ENCODE measurements around the gene TBC1D16. TPM values are rescaled to one million over a fixed set of nuclear protein-coding genes. Genes with fewer than 3 reads are reported as not detected.

The TBC1D16 gene
- total RNA-seq, 4 donors from 2014 or later, result 6.4 to 20.2 (median 11.5) TPM

DNA sequence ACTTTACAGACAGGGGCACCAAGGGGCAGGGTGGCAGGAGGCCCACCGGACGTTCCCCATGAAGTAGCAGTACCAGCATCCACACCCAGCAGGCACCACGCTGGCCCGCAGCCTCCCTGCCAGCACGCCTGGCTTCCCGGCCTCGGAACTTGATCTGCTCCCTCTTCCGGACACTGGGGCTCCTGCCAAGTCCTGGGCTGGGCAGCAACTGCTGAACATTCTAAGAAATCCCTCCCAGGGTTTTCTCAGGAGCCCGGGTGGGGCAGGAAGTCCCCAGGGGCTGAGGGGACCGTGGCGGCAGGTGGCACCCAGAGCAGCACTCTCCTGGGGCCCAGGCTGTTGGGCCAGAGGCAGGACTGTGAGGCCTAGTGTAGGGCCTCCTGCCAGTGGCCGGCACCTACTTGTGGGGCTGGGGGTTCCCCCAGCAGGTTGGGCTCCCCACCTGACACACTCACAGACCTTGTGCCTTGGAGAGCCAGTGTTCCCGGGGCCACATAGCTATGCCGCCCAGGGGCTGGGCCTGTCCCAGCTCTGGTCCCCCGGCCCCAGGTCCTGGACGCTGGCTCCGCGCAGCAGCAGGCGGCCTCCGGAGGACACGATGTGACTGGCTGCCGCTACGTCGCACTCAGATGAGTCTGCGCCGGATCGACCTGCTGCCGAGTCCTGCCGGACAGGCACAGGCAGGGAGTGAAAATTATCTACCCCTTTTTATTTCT, 110.3 kb downstream of the TBC1D16 start:
- no peak for DNase-seq
- intact Hi-C loops (cut with DNase I), result no loop called here
- no peak overlapping the region for H3K4me3 ChIP-seq
- peaks cover 8 to 94% (median 13%) of the 10 kb centered on the region in 4 donors for H3K27me3 ChIP-seq
- no peaks in the 10 kb centered on the region for H3K36me3 ChIP-seq
- 44% methylated on average over 9 of the region's 29 CpGs; no CpG with 5 or more reads in 1 of the 2 donors for WGBS, 2 donors
- H3K4me1 ChIP-seq, result peaks cover 12 to 46% (median 13%) of the 10 kb centered on the region in 3 donors
- H3K9me3 ChIP-seq, result no peaks in the 10 kb centered on the region
- TF ChIP-seq CTCF (IDR thresholded peaks at IDR 0.05) (no peak), POLR2A (IDR thresholded peaks at IDR 0.05) (no peak)
- H3K27ac ChIP-seq, result no peak overlapping the region

GRCh38 chr17:79924639-79924976, 111.1 kb downstream of the TBC1D16 start:
- intact Hi-C loops (cut with DNase I), result no loop called here
- no peaks in the 10 kb centered on the region for H3K36me3 ChIP-seq
- peaks cover 13 to 46% (median 14%) of the 10 kb centered on the region in 3 donors for H3K4me1 ChIP-seq
- no peak for TF ChIP-seq CTCF (IDR thresholded peaks at IDR 0.05)
- TF ChIP-seq POLR2A (IDR thresholded peaks at IDR 0.05), result no peak
- no peak overlapping the region for H3K27ac ChIP-seq
- 96% methylated on average over 3 of the region's 3 CpGs; no CpG with 5 or more reads in 1 of the 2 donors for WGBS, 2 donors
- no peaks in the 10 kb centered on the region for H3K9me3 ChIP-seq
- DNase-seq, result no peak
- no peak overlapping the region for H3K4me3 ChIP-seq
- peaks cover 3 to 94% (median 8%) of the 10 kb centered on the region in 4 donors for H3K27me3 ChIP-seq

DNA sequence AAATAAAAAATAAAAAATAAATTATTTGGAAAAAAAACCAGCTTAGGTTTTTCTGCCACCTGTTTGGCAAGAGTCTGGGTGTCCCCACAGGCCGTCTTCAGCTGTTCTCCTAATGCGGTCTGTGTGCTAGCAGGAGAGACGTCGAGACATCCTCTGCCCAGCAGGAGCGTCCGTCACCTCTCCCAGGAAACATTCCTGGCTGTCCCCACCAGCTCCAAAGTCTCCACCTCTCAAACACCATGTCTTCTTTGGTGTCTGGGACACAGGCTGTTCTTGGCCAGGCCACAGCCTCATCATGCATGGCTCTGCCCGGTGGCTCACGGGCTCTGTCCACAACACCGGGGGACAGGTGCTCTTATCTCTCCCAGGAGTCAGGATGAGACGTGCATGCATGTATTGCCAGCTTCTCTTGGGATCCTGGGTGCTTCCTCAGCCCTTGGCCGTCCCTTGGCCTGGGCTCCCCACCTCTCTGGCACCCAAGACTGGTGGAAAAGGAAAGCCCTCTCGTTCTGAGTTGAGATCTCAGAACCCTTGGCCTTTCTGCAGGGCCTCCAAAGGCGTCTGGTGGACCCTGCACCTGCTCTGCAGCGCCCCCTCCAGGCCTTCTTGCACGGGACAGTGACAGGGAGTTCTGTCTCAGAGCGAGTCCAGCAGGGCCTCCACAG, 111.6 kb downstream of the TBC1D16 start:
- Histone ChIP-seq H3K36me3 (no peaks in the 10 kb centered on the region), H3K27ac (no peak overlapping the region), H3K4me3 (no peak overlapping the region), H3K9me3 (no peaks in the 10 kb centered on the region), H3K4me1 (peaks cover 17 to 46% (median 18%) of the 10 kb centered on the region in 3 donors), H3K27me3 (peaks cover 2 to 94% (median 6%) of the 10 kb centered on the region in 4 donors)
- TF ChIP-seq POLR2A (IDR thresholded peaks at IDR 0.05) (no peak), CTCF (IDR thresholded peaks at IDR 0.05) (peak in 5 of 6 experiments; percentile 23 to 53 (median 35))
- intact Hi-C loops (cut with DNase I), result no loop called here
- WGBS, 2 donors, result 84 to 88% methylated on average over 6 of the region's 16 CpGs
- DNase-seq, result no peak

DNA sequence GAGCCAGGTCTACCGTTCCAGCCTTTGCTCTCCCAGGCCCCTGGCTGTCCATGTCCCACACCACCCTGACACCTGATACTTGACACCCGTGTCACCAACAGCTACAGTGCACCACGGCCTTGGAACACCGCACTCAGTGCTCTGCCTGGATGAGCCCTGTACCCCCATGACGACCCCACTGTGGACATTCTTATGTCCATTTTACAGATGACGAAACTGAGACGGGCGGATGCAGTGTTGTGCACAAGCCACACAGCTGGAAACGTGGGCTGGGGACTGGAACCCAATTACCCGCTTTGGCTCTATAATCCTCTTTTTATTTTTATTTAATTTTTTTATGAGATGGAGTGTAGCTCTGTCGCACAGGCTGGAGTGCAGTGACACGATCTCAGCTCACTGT, 112.9 kb downstream of the TBC1D16 start:
- intact Hi-C loops (cut with DNase I), result no loop called here
- 82 to 91% methylated on average over 7 to 12 of the region's 12 CpGs for WGBS, 2 donors
- H3K27me3 ChIP-seq, result peaks cover 0 to 92% (median 2%) of the 10 kb centered on the region in 4 donors

More for the DNA sequence above, 112.9 kb downstream of the TBC1D16 start:
- Histone ChIP-seq H3K4me1 (peaks cover 27 to 55% (median 28%) of the 10 kb centered on the region in 3 donors), H3K9me3 (no peaks in the 10 kb centered on the region), H3K4me3 (no peak overlapping the region), H3K27ac (no peak overlapping the region), H3K36me3 (no peaks in the 10 kb centered on the region)
- TF ChIP-seq CTCF (IDR thresholded peaks at IDR 0.05) (no peak), POLR2A (IDR thresholded peaks at IDR 0.05) (no peak)
- no peak for DNase-seq

Measured in esophagus squamous epithelium (tissue), 5 donors.